Fibroblast of lung (primary cell): ENCODE data around the gene IMP3. TPM values are rescaled to one million over a fixed set of nuclear protein-coding genes. Genes with fewer than 3 reads are reported as not detected.

Experiments
- DNase-seq, 2 donors: peaks; one replicate each; pipeline versions ENCODE4 v3.0.0 to v3.0.0-alpha.2; 2010; ENCODE audit warnings: low read depth in 2 of 2
- H2AFZ ChIP-seq: 2 replicates; pipeline ENCODE4 v1.5.1; 2012; ENCODE audit warnings: low read length, control low read depth, inconsistent platforms
- H3K27ac ChIP-seq: 2 replicates; pipeline ENCODE4 v1.5.1; 2011; ENCODE audit warnings: low read length, control low read depth; ENCODE audit not compliant: insufficient read depth
- H3K27me3 ChIP-seq: 2 replicates; pipeline ENCODE4 v1.5.1; 2011; ENCODE audit warnings: mild to moderate bottlenecking, low read length; ENCODE audit not compliant: control insufficient read depth, insufficient read depth
- H3K36me3 ChIP-seq: 2 replicates; pipeline ENCODE4 v1.5.1; 2011; ENCODE audit warnings: low read length; ENCODE audit not compliant: control insufficient read depth, insufficient read depth
- H3K4me1 ChIP-seq: 2 replicates; pipeline ENCODE4 v1.5.1; 2011; ENCODE audit warnings: low read length; ENCODE audit not compliant: control insufficient read depth, insufficient read depth; ENCODE audit errors: extremely low read depth
- H3K4me2 ChIP-seq: 2 replicates; pipeline ENCODE4 v1.5.1; 2011; ENCODE audit warnings: low read length, control low read depth; ENCODE audit not compliant: insufficient read depth; ENCODE audit errors: extremely low read depth
- H3K4me3 ChIP-seq, 4 experiments: fragments of 200-600 bp in 1 of 4; sonication (generic) in 1 of 4; replicated peaks in 1 of 4; 2 replicates each; pipeline ENCODE4 v1.5.1; 2011 to 2016; ENCODE audit warnings: low read length in 4 of 4, low read depth in 3 of 4, mild to moderate bottlenecking in 3 of 4, control low read depth in 2 of 4, inconsistent platforms in 1 of 4, mixed read lengths in 1 of 4; ENCODE audit not compliant: insufficient read depth in 1 of 4; ENCODE audit errors: control extremely low read depth in 1 of 4
- H3K79me2 ChIP-seq: 2 replicates; pipeline ENCODE4 v1.5.1; 2012; ENCODE audit warnings: mild to moderate bottlenecking, low read length, inconsistent platforms; ENCODE audit not compliant: control insufficient read depth, insufficient read depth
- H3K9ac ChIP-seq: 2 replicates; pipeline ENCODE4 v1.5.1; 2011; ENCODE audit warnings: mild to moderate bottlenecking, low read length, control low read depth; ENCODE audit not compliant: insufficient read depth
- H3K9me3 ChIP-seq: 2 replicates; pipeline ENCODE4 v1.5.1; 2012; ENCODE audit warnings: low read depth, low read length; ENCODE audit not compliant: control insufficient read depth, insufficient read depth
- H4K20me1 ChIP-seq: 2 replicates; pipeline ENCODE4 v1.5.1; 2011; ENCODE audit warnings: low read length; ENCODE audit not compliant: control insufficient read depth, insufficient read depth; ENCODE audit errors: extremely low read depth
- EZH2 ChIP-seq: IDR thresholded peaks from 2 replicates; pipeline ENCODE4 v1.5.1; 2012; ENCODE audit warnings: low read length, control low read depth, mild to moderate bottlenecking; ENCODE audit errors: missing control alignments
- polyA plus RNA-seq, 2 donors: library from polyadenylated mRNA; depleted of rRNA in 1 of 2; stranded (reverse) in 1 of 2; unstranded in 1 of 2; fragments of >200 nt; gene quantifications; 2 replicates each; pipeline ENCODE4 v1.2.1, GENCODE V29; 2011 to 2012; ENCODE audit warnings: missing spikeins in 1 of 2
- total RNA-seq: library from RNA; depleted of rRNA; stranded (reverse); fragments of >200 nt; gene quantifications from 2 replicates; pipeline ENCODE4 v1.2.1, GENCODE V29; 2014
- TF ChIP-seq, protein P1 (sequence below), 2 donors: IDR thresholded peaks in 1 of 2; conservative IDR thresholded peaks in 1 of 2; 1 replicate in 1 of 2; 2 replicates in 1 of 2; pipeline ENCODE4 v1.5.1; 2011 to 2012; ENCODE audit warnings: low read length in 2 of 2, control low read depth in 1 of 2, inconsistent platforms in 1 of 2, low read depth in 1 of 2, mild to moderate bottlenecking in 1 of 2

Gene IMP3
- total and polyA plus RNA-seq, 2 donors (not counting 1 experiment from before 2014, with no cell fraction given), result 34.0 to 45.1 TPM

DNA sequence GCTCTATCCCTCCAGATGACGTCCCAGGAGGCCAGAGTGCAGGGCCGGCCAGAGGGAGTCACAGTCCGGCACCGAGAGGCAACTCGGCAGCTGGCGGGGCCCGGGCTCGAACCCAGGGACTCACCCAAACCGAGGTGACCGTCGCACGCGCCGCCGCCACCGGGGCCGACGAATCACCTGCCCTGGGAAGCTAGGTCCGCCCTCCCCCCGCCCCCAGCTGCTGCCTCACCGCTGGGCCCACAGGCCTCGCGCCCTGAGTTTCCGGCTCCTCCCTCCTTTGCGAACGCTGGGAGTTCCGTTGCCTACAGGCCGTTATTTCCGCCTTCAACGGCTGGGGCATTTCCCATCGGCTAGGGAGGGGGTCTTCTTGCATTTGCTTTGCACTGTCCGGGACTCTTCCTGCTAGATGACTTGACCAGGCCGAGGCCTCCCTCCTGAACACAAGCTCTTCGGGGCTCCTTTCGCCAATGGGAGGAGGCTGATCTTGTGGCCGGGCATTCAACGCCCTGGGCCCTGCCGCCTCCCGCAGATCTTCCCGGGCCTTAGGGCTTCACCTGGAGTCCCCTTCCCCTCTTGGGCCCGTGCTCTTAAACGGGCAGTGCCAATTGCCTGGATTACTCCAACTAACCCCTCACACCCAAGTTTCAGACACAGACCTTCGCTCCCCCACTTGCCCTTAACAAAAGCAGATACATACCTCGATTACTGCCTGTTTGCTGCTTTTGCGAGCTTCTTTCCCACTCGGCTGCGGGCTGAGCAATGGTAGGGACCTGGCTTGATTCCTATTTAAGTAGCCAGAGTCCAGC, 14.3 kb downstream of the IMP3 start, which contains the start of gene SNUPN:
TSS of gene SNUPN (minus strand) at position 184 of the 806 bp plus-strand sequence. CDS start 4,674 bp downstream, outside the sequence.
- peak within 1 kb of the TSS; percentile 44 to 88 (median 71) for H3K4me3 ChIP-seq
- peaks cover 9% of the 10 kb centered on the region for H3K4me1 ChIP-seq
- H4K20me1 ChIP-seq, result no peaks in the 10 kb centered on the region
- H2AFZ ChIP-seq, result peak within 1 kb of the TSS; percentile 87
- peak; percentile 89 to 93 for DNase-seq
- H3K4me2 ChIP-seq, result peak within 1 kb of the TSS; percentile 94
- peaks cover 2% of the 10 kb centered on the region for H3K79me2 ChIP-seq
- no peaks in the 10 kb centered on the region for H3K27me3 ChIP-seq
- no peak for TF ChIP-seq EZH2
- TF ChIP-seq, protein P1, sequence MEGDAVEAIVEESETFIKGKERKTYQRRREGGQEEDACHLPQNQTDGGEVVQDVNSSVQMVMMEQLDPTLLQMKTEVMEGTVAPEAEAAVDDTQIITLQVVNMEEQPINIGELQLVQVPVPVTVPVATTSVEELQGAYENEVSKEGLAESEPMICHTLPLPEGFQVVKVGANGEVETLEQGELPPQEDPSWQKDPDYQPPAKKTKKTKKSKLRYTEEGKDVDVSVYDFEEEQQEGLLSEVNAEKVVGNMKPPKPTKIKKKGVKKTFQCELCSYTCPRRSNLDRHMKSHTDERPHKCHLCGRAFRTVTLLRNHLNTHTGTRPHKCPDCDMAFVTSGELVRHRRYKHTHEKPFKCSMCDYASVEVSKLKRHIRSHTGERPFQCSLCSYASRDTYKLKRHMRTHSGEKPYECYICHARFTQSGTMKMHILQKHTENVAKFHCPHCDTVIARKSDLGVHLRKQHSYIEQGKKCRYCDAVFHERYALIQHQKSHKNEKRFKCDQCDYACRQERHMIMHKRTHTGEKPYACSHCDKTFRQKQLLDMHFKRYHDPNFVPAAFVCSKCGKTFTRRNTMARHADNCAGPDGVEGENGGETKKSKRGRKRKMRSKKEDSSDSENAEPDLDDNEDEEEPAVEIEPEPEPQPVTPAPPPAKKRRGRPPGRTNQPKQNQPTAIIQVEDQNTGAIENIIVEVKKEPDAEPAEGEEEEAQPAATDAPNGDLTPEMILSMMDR (conservative IDR thresholded peaks at IDR 0.05 in 1 of 2, IDR thresholded peaks at IDR 0.05 in 1 of 2; ENCODE audit: low read depth in 1 of 2, low read length in 2 of 2), result no peak
- no peaks in the 10 kb centered on the region for H3K9me3 ChIP-seq
- H3K36me3 ChIP-seq, result no peaks in the 10 kb centered on the region
- H3K27ac ChIP-seq, result peak within 1 kb of the TSS; percentile 67
- peak within 1 kb of the TSS; percentile 78 for H3K9ac ChIP-seq

DNA sequence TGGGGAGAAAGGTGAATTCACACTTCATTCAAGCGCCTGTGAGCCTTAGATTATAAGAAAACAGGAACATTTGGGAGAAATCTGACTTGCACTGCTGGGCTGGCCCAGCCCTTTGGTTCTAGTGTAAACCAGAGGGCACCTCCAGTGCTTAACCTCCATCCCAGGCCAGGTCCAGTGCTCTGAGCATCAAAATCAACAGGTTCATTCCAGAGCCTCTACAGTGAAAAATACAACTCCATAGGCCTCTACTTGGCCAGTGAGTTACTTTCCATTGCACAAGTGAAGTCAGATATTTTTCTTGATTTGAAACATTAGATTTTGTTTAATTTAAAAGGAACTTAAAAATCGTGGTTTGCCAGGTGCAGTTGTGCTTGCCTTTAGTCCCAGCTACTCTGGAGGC, 17.5 kb downstream of the IMP3 start:
- no peak overlapping the region for H2AFZ ChIP-seq
- no peak overlapping the region for H3K27ac ChIP-seq
- peaks cover 2% of the 10 kb centered on the region for H3K79me2 ChIP-seq
- H3K36me3 ChIP-seq, result peaks cover 1% of the 10 kb centered on the region
- H3K9ac ChIP-seq, result no peak overlapping the region
- DNase-seq, result no peak
- peaks cover 15% of the 10 kb centered on the region for H3K4me1 ChIP-seq
- TF ChIP-seq, protein P1 (conservative IDR thresholded peaks at IDR 0.05 in 1 of 2, IDR thresholded peaks at IDR 0.05 in 1 of 2; ENCODE audit: low read depth in 1 of 2, low read length in 2 of 2), result no peak
- no peak for TF ChIP-seq EZH2
- H3K4me3 ChIP-seq, result no peak overlapping the region
- H3K27me3 ChIP-seq, result no peaks in the 10 kb centered on the region
- H3K9me3 ChIP-seq, result no peaks in the 10 kb centered on the region
- H3K4me2 ChIP-seq, result no peak overlapping the region
- H4K20me1 ChIP-seq, result no peaks in the 10 kb centered on the region

DNA sequence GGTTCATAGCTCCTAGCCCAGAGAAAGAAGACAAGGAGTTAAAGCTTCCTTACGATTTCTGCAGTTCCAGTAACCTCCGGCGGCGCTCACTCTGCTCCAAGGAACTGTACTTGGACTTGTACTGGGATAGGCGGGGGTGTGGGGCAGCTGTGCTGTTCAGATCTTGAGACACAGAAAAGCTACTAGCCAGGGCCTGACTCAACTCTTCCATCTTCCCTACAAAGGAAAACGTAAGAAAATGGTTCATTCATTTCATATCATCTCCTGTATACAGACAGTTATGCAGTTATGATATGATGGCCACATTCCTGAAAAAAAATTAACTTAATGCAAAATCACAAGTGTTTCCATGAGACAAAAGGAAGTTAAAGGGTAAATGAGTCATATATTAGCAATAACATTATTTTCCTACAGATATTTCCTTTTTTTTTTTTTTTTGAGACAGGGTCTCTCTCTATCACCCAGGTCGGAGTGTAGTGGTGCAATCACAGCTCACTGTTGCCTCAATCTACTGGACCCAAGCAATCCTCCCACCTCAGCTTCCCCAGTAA, 19.1 kb downstream of the IMP3 start:
- no peaks in the 10 kb centered on the region for H4K20me1 ChIP-seq
- peak overlapping the region; percentile 28 for H3K9ac ChIP-seq
- H3K4me3 ChIP-seq, result peak overlapping the region in 3 of 4 experiments; percentile 1 to 57 (median 55)
- H3K36me3 ChIP-seq, result peaks cover 8% of the 10 kb centered on the region
- DNase-seq, result peak; percentile 92 to 95
- H3K9me3 ChIP-seq, result no peaks in the 10 kb centered on the region
- H3K4me1 ChIP-seq, result peaks cover 12% of the 10 kb centered on the region
- no peak for TF ChIP-seq EZH2
- TF ChIP-seq, protein P1 (conservative IDR thresholded peaks at IDR 0.05 in 1 of 2, IDR thresholded peaks at IDR 0.05 in 1 of 2; ENCODE audit: low read depth in 1 of 2, low read length in 2 of 2), result peak; percentile 45 to 47
- H3K27ac ChIP-seq, result peak overlapping the region; percentile 69
- H3K4me2 ChIP-seq, result peak overlapping the region; percentile 79
- H3K79me2 ChIP-seq, result peaks cover 2% of the 10 kb centered on the region
- no peaks in the 10 kb centered on the region for H3K27me3 ChIP-seq
- H2AFZ ChIP-seq, result no peak overlapping the region
